Measurements from ENCODE around the gene GTSE1. TPM values are rescaled to one million over a fixed set of nuclear protein-coding genes. Genes with fewer than 3 reads are reported as not detected.

The GTSE1 gene
- polyA plus RNA-seq, 3 donors, result 0.04 TPM; not detected in 2

DNA sequence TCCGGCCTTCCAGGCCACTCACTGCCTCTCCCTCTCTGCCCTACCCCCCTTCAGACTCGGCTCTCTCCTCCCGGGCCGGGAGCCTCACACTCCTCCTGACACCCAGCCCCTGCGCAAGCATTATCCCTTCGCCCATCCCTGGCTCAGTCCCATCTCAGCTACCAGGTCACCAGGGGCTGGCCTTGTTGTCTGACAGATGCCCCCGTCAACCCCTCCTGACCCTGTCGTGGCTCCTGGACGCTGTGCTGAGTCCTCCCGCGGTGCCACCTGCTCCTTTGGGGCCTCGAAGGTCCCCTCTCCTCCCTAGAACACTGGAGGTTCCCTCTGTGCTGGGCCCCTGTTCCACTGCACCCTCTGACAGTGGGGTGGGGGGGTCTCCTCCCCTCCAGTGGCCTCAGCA is 71.8 kb downstream of the GTSE1 start:
- Histone ChIP-seq H3K4me2 (replicated peaks; ENCODE audit: extremely low read depth, low read length, poor library complexity, severe bottlenecking) (no peak overlapping the region), H3K9ac (ENCODE audit: insufficient read depth, low read length, poor library complexity, severe bottlenecking) (no peak overlapping the region), H3K27me3 (ENCODE audit: control insufficient read depth in 2 of 2, insufficient read depth in 2 of 2, low read length in 2 of 2) (peaks cover 0 to 10% of the 10 kb centered on the region in 2 donors), H3K27ac (ENCODE audit: low read depth in 1 of 2, low read length in 2 of 2) (no peak overlapping the region), H3K4me3 (replicated peaks in 1 of 3; ENCODE audit: low read depth in 2 of 3, low read length in 3 of 3) (no peak overlapping the region), H3K79me2 (ENCODE audit: insufficient read depth, low read length) (no peaks in the 10 kb centered on the region), H4K20me1 (ENCODE audit: insufficient read depth, low read length) (no peaks in the 10 kb centered on the region), H3K9me3 (replicated peaks in 1 of 2; ENCODE audit: control insufficient read depth in 1 of 2, insufficient read depth in 1 of 2, low read length in 2 of 2) (no peaks in the 10 kb centered on the region), H3K36me3 (replicated peaks in 1 of 2; ENCODE audit: control insufficient read depth in 1 of 2, insufficient read depth in 2 of 2, low read length in 2 of 2) (no peaks in the 10 kb centered on the region), H2AFZ (ENCODE audit: insufficient read depth, low read depth, low read length, poor library complexity, severe bottlenecking) (no peak overlapping the region), H3K4me1 (ENCODE audit: control insufficient read depth in 1 of 2, insufficient read depth in 2 of 2, low read length in 2 of 2) (no peaks in the 10 kb centered on the region)
- Mint-ChIP-seq H3K27ac (no peak overlapping the region), H3K27me3 (ENCODE audit: low read depth in 3 of 3) (peaks cover 0 to 16% (median 15%) of the 10 kb centered on the region in 3 donors), H3K4me1 (peaks cover 4% of the 10 kb centered on the region), H3K36me3 (no peaks in the 10 kb centered on the region), H3K4me3 (no peak overlapping the region), H3K9me3 (peaks cover 0 to 2% (median 0%) of the 10 kb centered on the region in 7 donors)
- intact Hi-C loops (cut with micrococcal nuclease), result no loop called here
- TF ChIP-seq, protein P1, sequence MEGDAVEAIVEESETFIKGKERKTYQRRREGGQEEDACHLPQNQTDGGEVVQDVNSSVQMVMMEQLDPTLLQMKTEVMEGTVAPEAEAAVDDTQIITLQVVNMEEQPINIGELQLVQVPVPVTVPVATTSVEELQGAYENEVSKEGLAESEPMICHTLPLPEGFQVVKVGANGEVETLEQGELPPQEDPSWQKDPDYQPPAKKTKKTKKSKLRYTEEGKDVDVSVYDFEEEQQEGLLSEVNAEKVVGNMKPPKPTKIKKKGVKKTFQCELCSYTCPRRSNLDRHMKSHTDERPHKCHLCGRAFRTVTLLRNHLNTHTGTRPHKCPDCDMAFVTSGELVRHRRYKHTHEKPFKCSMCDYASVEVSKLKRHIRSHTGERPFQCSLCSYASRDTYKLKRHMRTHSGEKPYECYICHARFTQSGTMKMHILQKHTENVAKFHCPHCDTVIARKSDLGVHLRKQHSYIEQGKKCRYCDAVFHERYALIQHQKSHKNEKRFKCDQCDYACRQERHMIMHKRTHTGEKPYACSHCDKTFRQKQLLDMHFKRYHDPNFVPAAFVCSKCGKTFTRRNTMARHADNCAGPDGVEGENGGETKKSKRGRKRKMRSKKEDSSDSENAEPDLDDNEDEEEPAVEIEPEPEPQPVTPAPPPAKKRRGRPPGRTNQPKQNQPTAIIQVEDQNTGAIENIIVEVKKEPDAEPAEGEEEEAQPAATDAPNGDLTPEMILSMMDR (IDR thresholded peaks at IDR 0.05), result no peak
- WGBS (ENCODE audit: insufficient coverage), result 81% methylated on average over 8 of the region's 12 CpGs
- DNase-seq, result no peak

DNA sequence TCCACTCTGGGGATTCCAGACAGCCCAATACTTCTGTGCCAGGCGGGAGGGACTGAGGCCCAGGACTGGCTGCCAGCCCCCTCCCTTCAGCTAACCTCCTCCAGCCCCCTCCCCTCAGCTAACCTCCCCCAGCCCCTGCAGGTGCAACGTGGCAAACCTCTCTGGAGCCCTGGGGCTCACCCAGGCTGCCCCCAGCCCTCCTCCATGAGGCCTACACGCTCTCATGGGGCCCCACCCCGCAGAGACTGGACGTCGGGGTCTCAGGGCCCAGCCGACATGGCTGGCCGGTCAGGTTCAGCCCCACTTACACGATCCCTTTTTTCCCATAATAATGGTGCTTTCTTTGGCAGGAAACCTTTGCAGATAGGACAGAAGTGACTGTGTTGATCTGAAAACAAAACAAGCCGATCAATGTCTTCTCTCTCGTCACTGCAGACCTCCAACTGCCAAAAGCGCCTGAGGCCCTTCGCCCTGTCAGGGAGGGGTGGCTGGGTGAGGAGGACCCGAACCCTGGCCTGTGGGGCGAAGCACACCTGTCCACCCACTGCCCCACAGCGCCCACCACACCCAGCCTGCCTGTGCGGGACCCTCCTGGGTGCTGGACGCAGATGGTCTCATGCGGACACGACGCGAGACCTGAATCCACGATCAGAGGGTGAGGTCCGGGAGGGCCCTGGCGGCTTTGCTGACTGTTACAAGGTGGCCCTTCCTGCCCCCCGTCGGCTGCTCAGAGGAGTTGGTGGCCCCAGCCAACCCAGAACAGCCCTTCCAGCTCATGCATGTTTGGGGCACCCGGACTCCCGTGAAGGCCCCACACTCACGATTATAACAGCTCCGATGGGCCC is 72.4 kb downstream of the GTSE1 start:
- H3K36me3 Mint-ChIP-seq, result no peaks in the 10 kb centered on the region
- no peak overlapping the region for H3K4me3 Mint-ChIP-seq
- H3K4me1 ChIP-seq (ENCODE audit: control insufficient read depth in 1 of 2, insufficient read depth in 2 of 2, low read length in 2 of 2), result no peaks in the 10 kb centered on the region
- no peak overlapping the region for H2AFZ ChIP-seq (ENCODE audit: insufficient read depth, low read depth, low read length, poor library complexity, severe bottlenecking)
- H3K9me3 ChIP-seq (replicated peaks in 1 of 2; ENCODE audit: control insufficient read depth in 1 of 2, insufficient read depth in 1 of 2, low read length in 2 of 2), result no peaks in the 10 kb centered on the region
- peaks cover 0 to 15% of the 10 kb centered on the region in 2 donors for H3K27me3 ChIP-seq (ENCODE audit: control insufficient read depth in 2 of 2, insufficient read depth in 2 of 2, low read length in 2 of 2)
- TF ChIP-seq, protein P1 (IDR thresholded peaks at IDR 0.05), result no peak
- no peak overlapping the region for H3K4me2 ChIP-seq (replicated peaks; ENCODE audit: extremely low read depth, low read length, poor library complexity, severe bottlenecking)
- peaks cover 5 to 21% (median 20%) of the 10 kb centered on the region in 3 donors for H3K27me3 Mint-ChIP-seq (ENCODE audit: low read depth in 3 of 3)
- no peaks in the 10 kb centered on the region for H3K79me2 ChIP-seq (ENCODE audit: insufficient read depth, low read length)
- H3K4me1 Mint-ChIP-seq, result peaks cover 10% of the 10 kb centered on the region
- H3K27ac ChIP-seq (ENCODE audit: low read depth in 1 of 2, low read length in 2 of 2), result no peak overlapping the region
- intact Hi-C loops (cut with micrococcal nuclease), result no loop called here
- WGBS (ENCODE audit: insufficient coverage), result 94% methylated on average over 24 of the region's 31 CpGs
- H3K27ac Mint-ChIP-seq, result no peak overlapping the region
- peaks cover 0 to 3% (median 0%) of the 10 kb centered on the region in 7 donors for H3K9me3 Mint-ChIP-seq
- no peaks in the 10 kb centered on the region for H4K20me1 ChIP-seq (ENCODE audit: insufficient read depth, low read length)
- H3K36me3 ChIP-seq (replicated peaks in 1 of 2; ENCODE audit: control insufficient read depth in 1 of 2, insufficient read depth in 2 of 2, low read length in 2 of 2), result no peaks in the 10 kb centered on the region
- no peak overlapping the region for H3K4me3 ChIP-seq (replicated peaks in 1 of 3; ENCODE audit: low read depth in 2 of 3, low read length in 3 of 3)
- no peak overlapping the region for H3K9ac ChIP-seq (ENCODE audit: insufficient read depth, low read length, poor library complexity, severe bottlenecking)
- DNase-seq, result no peak
